Endodermal cell (in vitro differentiated cells): ENCODE measurements around the gene TOMM40L. TPM values are rescaled to one million over a fixed set of nuclear protein-coding genes. Genes with fewer than 3 reads are reported as not detected.

Source experiments
- DNase-seq: peaks from one replicate; pipeline ENCODE4 v3.0.0-alpha.2; 2017
- H3K27ac ChIP-seq: 2 replicates; pipeline ENCODE4 v1.5.1; 2013; ENCODE audit warnings: mild to moderate bottlenecking, low read depth, low read length, moderate library complexity
- H3K27me3 ChIP-seq: 2 replicates; pipeline ENCODE4 v1.6.1; 2013; ENCODE audit warnings: mild to moderate bottlenecking, low read length, moderate library complexity; ENCODE audit not compliant: insufficient read depth, control insufficient read depth, poor library complexity, severe bottlenecking
- H3K36me3 ChIP-seq: 2 replicates; pipeline ENCODE4 v1.7.0; 2013; ENCODE audit warnings: mild to moderate bottlenecking, low read length, moderate library complexity; ENCODE audit not compliant: control insufficient read depth, insufficient read depth
- H3K4me1 ChIP-seq: one replicate; pipeline ENCODE4 v1.7.0; 2013; ENCODE audit warnings: low read length; ENCODE audit not compliant: control insufficient read depth, insufficient read depth
- H3K4me3 ChIP-seq: 2 replicates; pipeline ENCODE4 v1.5.1; 2013; ENCODE audit warnings: mild to moderate bottlenecking, low read length, moderate library complexity
- H3K9ac ChIP-seq: 2 replicates; pipeline ENCODE4 v1.6.1; 2013; ENCODE audit warnings: mild to moderate bottlenecking, low read length, moderate library complexity; ENCODE audit not compliant: poor library complexity, severe bottlenecking; ENCODE audit errors: extremely low read depth
- H3K9me3 ChIP-seq: 2 replicates; pipeline ENCODE4 v1.6.1; 2013; ENCODE audit warnings: mild to moderate bottlenecking, low read length, moderate library complexity; ENCODE audit not compliant: control insufficient read depth
- H3K27ac Mint-ChIP-seq: 2 replicates; pipeline ENCODE4 v1.8.0; 2020; ENCODE audit warnings: mixed read lengths
- H3K27me3 Mint-ChIP-seq: 2 replicates; pipeline ENCODE4 v1.8.0; 2021; ENCODE audit warnings: mild to moderate bottlenecking, mixed read lengths; ENCODE audit not compliant: insufficient read depth
- H3K36me3 Mint-ChIP-seq: 2 replicates; pipeline ENCODE4 v1.8.0; 2020; ENCODE audit warnings: low read depth, mixed read lengths
- H3K4me1 Mint-ChIP-seq: 2 replicates; pipeline ENCODE4 v1.8.0; 2020; ENCODE audit warnings: mixed read lengths
- H3K4me3 Mint-ChIP-seq: 2 replicates; pipeline ENCODE4 v1.8.0; 2020; ENCODE audit warnings: mild to moderate bottlenecking, moderate library complexity, mixed read lengths
- H3K9me3 Mint-ChIP-seq: 2 replicates; pipeline ENCODE4 v1.8.0; 2020; ENCODE audit warnings: mild to moderate bottlenecking, mixed read lengths
- WGBS, 2 experiments: methylation state at CpG; one replicate each; pipeline versions ENCODE4 v1.1.5 to v1.1.7; 2013; ENCODE audit warnings: missing lambda C conversion rate in 2 of 2, mixed read lengths in 1 of 2; ENCODE audit not compliant: insufficient coverage in 1 of 2, insufficient read length in 1 of 2; 5-methylcytosine and 5-hydroxymethylcytosine counted together
- total RNA-seq, 2 donors: library from RNA; stranded (reverse); fragmentation: NEBNext Ultra II Directional in 1 of 2; extraction: Animal tissue kit (Norgen Biotek cat#: 25700) in 1 of 2; gene quantifications; 2 replicates in 1 of 2; 3 replicates in 1 of 2; pipeline ENCODE4 v1.2.1, GENCODE V29; 2021
- TF ChIP-seq, protein P1 (sequence below): fragments of 200-600 bp; sonication (generic); conservative IDR thresholded peaks from 2 replicates; pipeline ENCODE4 v1.5.0; 2021; ENCODE audit warnings: antibody characterized with exemption, mild to moderate bottlenecking

Gene TOMM40L
- total RNA-seq, 2 donors from 2014 or later = 9.0 to 11.6 TPM

GRCh38 chr1:161180639-161181038, 45.2 kb upstream of the TOMM40L start:
- H3K27ac Mint-ChIP-seq = no peak overlapping the region
- Histone ChIP-seq H3K4me3 (no peak overlapping the region), H3K9me3 (no peaks in the 10 kb centered on the region), H3K27me3 (no peaks in the 10 kb centered on the region), H3K4me1 (peaks cover 4% of the 10 kb centered on the region), H3K36me3 (peaks cover under 1% of the 10 kb centered on the region), H3K9ac (no peak overlapping the region), H3K27ac (no peak overlapping the region)
- TF ChIP-seq, protein P1, sequence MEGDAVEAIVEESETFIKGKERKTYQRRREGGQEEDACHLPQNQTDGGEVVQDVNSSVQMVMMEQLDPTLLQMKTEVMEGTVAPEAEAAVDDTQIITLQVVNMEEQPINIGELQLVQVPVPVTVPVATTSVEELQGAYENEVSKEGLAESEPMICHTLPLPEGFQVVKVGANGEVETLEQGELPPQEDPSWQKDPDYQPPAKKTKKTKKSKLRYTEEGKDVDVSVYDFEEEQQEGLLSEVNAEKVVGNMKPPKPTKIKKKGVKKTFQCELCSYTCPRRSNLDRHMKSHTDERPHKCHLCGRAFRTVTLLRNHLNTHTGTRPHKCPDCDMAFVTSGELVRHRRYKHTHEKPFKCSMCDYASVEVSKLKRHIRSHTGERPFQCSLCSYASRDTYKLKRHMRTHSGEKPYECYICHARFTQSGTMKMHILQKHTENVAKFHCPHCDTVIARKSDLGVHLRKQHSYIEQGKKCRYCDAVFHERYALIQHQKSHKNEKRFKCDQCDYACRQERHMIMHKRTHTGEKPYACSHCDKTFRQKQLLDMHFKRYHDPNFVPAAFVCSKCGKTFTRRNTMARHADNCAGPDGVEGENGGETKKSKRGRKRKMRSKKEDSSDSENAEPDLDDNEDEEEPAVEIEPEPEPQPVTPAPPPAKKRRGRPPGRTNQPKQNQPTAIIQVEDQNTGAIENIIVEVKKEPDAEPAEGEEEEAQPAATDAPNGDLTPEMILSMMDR = peak; percentile 66
- no peak overlapping the region for H3K4me3 Mint-ChIP-seq
- no peaks in the 10 kb centered on the region for H3K27me3 Mint-ChIP-seq
- H3K4me1 Mint-ChIP-seq = peaks cover 14% of the 10 kb centered on the region
- H3K36me3 Mint-ChIP-seq = peaks cover under 1% of the 10 kb centered on the region
- H3K9me3 Mint-ChIP-seq = no peaks in the 10 kb centered on the region
- no peak for DNase-seq
- WGBS, 2 experiments = 67 to 84% methylated on average over 1 of the region's 1 CpG

DNA sequence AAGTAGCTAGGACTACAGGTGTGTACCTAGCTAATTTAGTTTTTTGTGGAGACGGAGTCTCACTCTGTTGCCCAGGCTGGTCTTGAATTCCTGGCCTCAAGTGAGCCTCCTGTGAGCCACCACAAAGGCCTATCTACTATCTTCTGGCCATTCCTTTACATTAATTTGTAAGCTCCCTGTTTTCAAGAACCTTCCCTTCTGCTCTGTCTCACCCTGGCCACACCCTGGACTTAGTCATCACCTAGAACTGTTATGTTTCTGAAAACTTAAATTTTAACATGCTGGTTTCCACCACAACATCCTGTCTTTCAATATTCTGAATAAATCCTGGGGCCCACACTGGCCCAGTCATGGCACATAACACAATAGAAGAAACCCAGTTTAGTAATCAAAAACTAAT, 43.6 kb upstream of the TOMM40L start:
- TF ChIP-seq, protein P1 = no peak
- no peak overlapping the region for H3K4me3 ChIP-seq
- no peaks in the 10 kb centered on the region for H3K9me3 Mint-ChIP-seq
- WGBS, 2 experiments = 98 to 100% methylated on average over 1 of the region's 1 CpG
- no peaks in the 10 kb centered on the region for H3K36me3 ChIP-seq
- H3K27ac ChIP-seq = no peak overlapping the region
- no peak overlapping the region for H3K9ac ChIP-seq
- peaks cover 7% of the 10 kb centered on the region for H3K4me1 Mint-ChIP-seq
- H3K27me3 Mint-ChIP-seq = no peaks in the 10 kb centered on the region
- H3K27ac Mint-ChIP-seq = no peak overlapping the region
- H3K4me3 Mint-ChIP-seq = no peak overlapping the region
- peaks cover 4% of the 10 kb centered on the region for H3K4me1 ChIP-seq
- no peaks in the 10 kb centered on the region for H3K9me3 ChIP-seq
- no peaks in the 10 kb centered on the region for H3K27me3 ChIP-seq
- DNase-seq = no peak
- no peaks in the 10 kb centered on the region for H3K36me3 Mint-ChIP-seq

GRCh38 chr1:161185282-161185682, 40.6 kb upstream of the TOMM40L start:
- Histone ChIP-seq H3K9ac (no peak overlapping the region), H3K4me1 (no peaks in the 10 kb centered on the region), H3K4me3 (no peak overlapping the region), H3K9me3 (no peaks in the 10 kb centered on the region), H3K27me3 (no peaks in the 10 kb centered on the region), H3K27ac (no peak overlapping the region), H3K36me3 (no peaks in the 10 kb centered on the region)
- Mint-ChIP-seq H3K36me3 (no peaks in the 10 kb centered on the region), H3K27ac (no peak overlapping the region), H3K27me3 (no peaks in the 10 kb centered on the region), H3K4me3 (no peak overlapping the region), H3K4me1 (no peaks in the 10 kb centered on the region), H3K9me3 (no peaks in the 10 kb centered on the region)
- DNase-seq = no peak
- TF ChIP-seq, protein P1 = no peak
- WGBS, 2 experiments = 60 to 73% methylated on average over 1 to 3 of the region's 3 CpGs
